GM23248 (cell line): ENCODE results near the gene GRIA4.

ENCODE experiments used
- EZH2 ChIP-seq: fragments of 200-600 bp; sonication (generic); IDR thresholded peaks from 2 replicates; pipeline ENCODE4 v1.6.1; 2018; ENCODE audit warnings: antibody characterized with exemption, mild to moderate bottlenecking; ENCODE audit not compliant: insufficient read depth, poor library complexity, severe bottlenecking
- EZH2phosphoT487 ChIP-seq: fragments of 200-600 bp; sonication (generic); IDR thresholded peaks from 2 replicates; pipeline ENCODE4 v1.6.1; 2018; ENCODE audit warnings: antibody characterized with exemption, moderate library complexity, mild to moderate bottlenecking, low read depth; ENCODE audit not compliant: insufficient read depth

GRCh38 chr11:106012744-106013143, 402.9 kb downstream of the GRIA4 start:
- TF ChIP-seq EZH2 (no peak), EZH2phosphoT487 (no peak)
